Measurements from ENCODE around the gene RSPH6A.

GRCh38 chr19:45852983-45853382 is 37.9 kb upstream of the RSPH6A start:
- no peak for TF ChIP-seq CTCF (IDR thresholded peaks at IDR 0.05)
- no peak for TF ChIP-seq POLR2AphosphoS5 (IDR thresholded peaks at IDR 0.05; ENCODE audit: insufficient read depth in 1 of 2, low read depth in 1 of 2)
